Sigmoid colon (tissue), 4 donors: Measurements from ENCODE around the gene CABLES2.

Source experiments
- POLR2A ChIP-seq, 2 donors: fragments of 450-650 bp; IDR thresholded peaks; one replicate each; pipeline ENCODE4 v1.6.1; 2016; ENCODE audit warnings: antibody characterized with exemption in 2 of 2, mild to moderate bottlenecking in 2 of 2, moderate library complexity in 2 of 2
- POLR2AphosphoS5 ChIP-seq, 4 donors: sonication (generic); formaldehyde crosslinking; IDR thresholded peaks; one replicate each; pipeline ENCODE4 v1.6.1; 2017; ENCODE audit warnings: antibody characterized with exemption in 4 of 4
- TF ChIP-seq, protein P1 (sequence below), 4 experiments: fragments of 450-650 bp in 3 of 4; fragments of 200-600 bp in 1 of 4; IDR thresholded peaks; one replicate each; pipeline ENCODE4 v1.5.1; 2016 to 2019; ENCODE audit warnings: antibody characterized with exemption in 4 of 4, mild to moderate bottlenecking in 3 of 4, moderate library complexity in 2 of 4

DNA sequence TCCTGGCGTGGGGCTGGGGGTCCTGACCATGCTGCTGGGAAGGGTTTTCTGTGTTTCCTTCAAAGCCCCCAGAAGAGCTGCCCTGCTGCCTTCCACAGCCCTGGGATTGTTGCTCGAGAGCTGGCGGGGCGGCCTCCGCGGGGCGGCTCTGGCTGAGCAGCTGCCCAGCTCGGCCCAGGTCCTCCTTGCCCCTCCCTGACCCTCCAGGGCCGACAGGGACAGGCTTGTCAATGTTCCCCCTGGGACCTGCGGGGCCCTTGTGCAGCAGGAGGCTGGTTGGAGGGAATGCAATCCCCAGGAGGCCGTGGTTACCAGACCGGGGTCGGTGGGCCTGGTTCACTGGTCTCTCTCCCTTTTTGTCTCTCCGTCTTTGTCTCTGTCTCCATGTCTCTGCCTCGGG is 48.8 kb upstream of the CABLES2 start:
- TF ChIP-seq, protein P1, sequence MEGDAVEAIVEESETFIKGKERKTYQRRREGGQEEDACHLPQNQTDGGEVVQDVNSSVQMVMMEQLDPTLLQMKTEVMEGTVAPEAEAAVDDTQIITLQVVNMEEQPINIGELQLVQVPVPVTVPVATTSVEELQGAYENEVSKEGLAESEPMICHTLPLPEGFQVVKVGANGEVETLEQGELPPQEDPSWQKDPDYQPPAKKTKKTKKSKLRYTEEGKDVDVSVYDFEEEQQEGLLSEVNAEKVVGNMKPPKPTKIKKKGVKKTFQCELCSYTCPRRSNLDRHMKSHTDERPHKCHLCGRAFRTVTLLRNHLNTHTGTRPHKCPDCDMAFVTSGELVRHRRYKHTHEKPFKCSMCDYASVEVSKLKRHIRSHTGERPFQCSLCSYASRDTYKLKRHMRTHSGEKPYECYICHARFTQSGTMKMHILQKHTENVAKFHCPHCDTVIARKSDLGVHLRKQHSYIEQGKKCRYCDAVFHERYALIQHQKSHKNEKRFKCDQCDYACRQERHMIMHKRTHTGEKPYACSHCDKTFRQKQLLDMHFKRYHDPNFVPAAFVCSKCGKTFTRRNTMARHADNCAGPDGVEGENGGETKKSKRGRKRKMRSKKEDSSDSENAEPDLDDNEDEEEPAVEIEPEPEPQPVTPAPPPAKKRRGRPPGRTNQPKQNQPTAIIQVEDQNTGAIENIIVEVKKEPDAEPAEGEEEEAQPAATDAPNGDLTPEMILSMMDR (IDR thresholded peaks at IDR 0.05) = no peak
- TF ChIP-seq POLR2A (IDR thresholded peaks at IDR 0.05) = no peak
- TF ChIP-seq POLR2AphosphoS5 (IDR thresholded peaks at IDR 0.05) = no peak
